Endothelial cell of umbilical vein (primary cell): ENCODE data around the gene DNAJB13. TPM values are rescaled to one million over a fixed set of nuclear protein-coding genes. Genes with fewer than 3 reads are reported as not detected.

Experiments used
- BruUV-seq: library from RNA; stranded (reverse); fragments of 400-500 nt; replicated peaks from 2 replicates; lab custom pipeline; 2021; lab: Mats Ljungman, UMichigan
- CTCF ChIA-PET: fragments of 300-600, 350-600 bp; sonication (Branson Sonifier 250); formaldehyde crosslinking; loops from one replicate; lab custom pipeline; 2021; ENCODE audit warnings: antibody characterized with exemption, inconsistent platforms; lab: Charles Lee
- POLR2A ChIA-PET: fragments of 300-600, 350-600 bp; sonication (Branson Sonifier 250); formaldehyde crosslinking; loops from one replicate; lab custom pipeline; 2021; ENCODE audit warnings: antibody characterized with exemption, inconsistent platforms; lab: Charles Lee
- DNase-seq: peaks from one replicate; pipeline ENCODE4 v3.0.0-alpha.2; 2011; ENCODE audit warnings: low read depth, low spot score
- FAIRE-seq: peaks from 2 replicates; lab custom pipeline; 2011; peaks lifted over from hg19 to GRCh38; lab: Jason Lieb, UNC
- H2AFZ ChIP-seq: 2 replicates; pipeline ENCODE4 v1.6.0; 2012; ENCODE audit warnings: low read depth, low read length, control low read depth, inconsistent platforms
- H3K27ac ChIP-seq: 2 replicates; pipeline ENCODE4 v1.5.1; 2011; ENCODE audit warnings: low read depth, mild to moderate bottlenecking, control low read depth, low read length, moderate library complexity; ENCODE audit not compliant: insufficient read depth
- H3K27me3 ChIP-seq, 2 experiments: 2 replicates each; pipeline versions ENCODE4 v1.6.0 to v1.6.1; 2011; ENCODE audit warnings: low read length in 2 of 2, mixed read lengths in 1 of 2; ENCODE audit not compliant: control insufficient read depth in 2 of 2, insufficient read depth in 2 of 2
- H3K36me3 ChIP-seq, 2 experiments: 2 replicates in 1 of 2; 3 replicates in 1 of 2; pipeline ENCODE4 v1.5.1; 2011; ENCODE audit warnings: low read length in 2 of 2, mild to moderate bottlenecking in 1 of 2, moderate library complexity in 1 of 2; ENCODE audit not compliant: control insufficient read depth in 2 of 2, insufficient read depth in 2 of 2; ENCODE audit errors: extremely low read depth in 1 of 2
- H3K4me1 ChIP-seq: 3 replicates; pipeline ENCODE4 v1.5.1; 2011; ENCODE audit warnings: mild to moderate bottlenecking, low read length; ENCODE audit not compliant: control insufficient read depth, insufficient read depth; ENCODE audit errors: extremely low read depth
- H3K4me2 ChIP-seq: 2 replicates; pipeline ENCODE4 v1.6.1; 2011; ENCODE audit warnings: low read length, control low read depth, mixed read lengths; ENCODE audit not compliant: insufficient read depth
- H3K4me3 ChIP-seq, 3 experiments: fragments of 200-600 bp in 1 of 3; sonication (generic), shearing (Covaris generic) in 1 of 3; replicated peaks in 1 of 3; 2 replicates each; pipeline ENCODE4 v1.5.1; 2011 to 2016; ENCODE audit warnings: control low read depth in 3 of 3, low read length in 3 of 3, mild to moderate bottlenecking in 2 of 3, inconsistent platforms in 1 of 3, low read depth in 1 of 3, moderate library complexity in 1 of 3; ENCODE audit not compliant: insufficient read depth in 1 of 3
- H3K79me2 ChIP-seq: 2 replicates; pipeline ENCODE4 v1.6.0; 2012; ENCODE audit warnings: low read length, inconsistent platforms; ENCODE audit not compliant: control insufficient read depth, insufficient read depth
- H3K9ac ChIP-seq: replicated peaks from 2 replicates; pipeline ENCODE3; 2011; ENCODE audit warnings: low read length, control low read depth; ENCODE audit not compliant: insufficient read depth; ENCODE audit errors: extremely low read depth
- H3K9me1 ChIP-seq: replicated peaks from 3 replicates; pipeline ENCODE4 v1.6.0; 2011; ENCODE audit warnings: mild to moderate bottlenecking, low read length; ENCODE audit not compliant: control insufficient read depth, insufficient read depth; ENCODE audit errors: extremely low read depth
- H3K9me3 ChIP-seq: replicated peaks from 2 replicates; pipeline ENCODE4 v1.5.1; 2012; ENCODE audit warnings: low read length, inconsistent platforms; ENCODE audit not compliant: control insufficient read depth, insufficient read depth
- H4K20me1 ChIP-seq: replicated peaks from 2 replicates; pipeline ENCODE3; 2011; ENCODE audit warnings: mild to moderate bottlenecking, low read length; ENCODE audit not compliant: control insufficient read depth, insufficient read depth; ENCODE audit errors: extremely low read depth
- CTCF ChIP-seq, 2 donors: IDR thresholded peaks; 1 replicate in 1 of 2; 2 replicates in 1 of 2; pipeline ENCODE4 v1.5.1; 2011; ENCODE audit warnings: low read length in 2 of 2, mild to moderate bottlenecking in 2 of 2, moderate library complexity in 2 of 2, control low read depth in 1 of 2, inconsistent platforms in 1 of 2, low read depth in 1 of 2; ENCODE audit not compliant: insufficient read depth in 1 of 2; ENCODE audit errors: extremely low read depth in 1 of 2
- FOS ChIP-seq: IDR thresholded peaks from 2 replicates; pipeline ENCODE4 v1.6.1; 2011; ENCODE audit warnings: mild to moderate bottlenecking, low read length, moderate library complexity, borderline replicate concordance; ENCODE audit not compliant: insufficient read depth
- MAX ChIP-seq: IDR thresholded peaks from 2 replicates; pipeline ENCODE4 v1.6.1; 2011; ENCODE audit not compliant: insufficient read depth, insufficient read length
- POLR2AphosphoS5 ChIP-seq: IDR thresholded peaks from 2 replicates; pipeline ENCODE4 v1.6.1; 2012; ENCODE audit warnings: low read depth, mild to moderate bottlenecking, control low read depth, low read length, moderate library complexity; ENCODE audit not compliant: insufficient read depth
- dilution Hi-C: fragments of 300-500 bp; cut with MboI; formaldehyde crosslinking; loops from one replicate; pipeline ENCODE4 v1.15.0; 2019; ENCODE audit warnings: low sequenced_read_pairs; ENCODE audit not compliant: extremely low pct_ligation_motif_present
- intact Hi-C: fragments of 100-400 bp; cut with micrococcal nuclease; formaldehyde crosslinking; loops from one replicate; pipeline ENCODE4 v1.10.0; 2022
- polyA plus RNA-seq, 4 experiments: library from polyadenylated mRNA; depleted of rRNA in 3 of 4; stranded (reverse) in 3 of 4; unstranded in 1 of 4; fragments of >200 nt; gene quantifications; 2 replicates each; pipeline versions ENCODE4 v1.2.1 to v1.2.3, GENCODE V29; 2011 to 2012; ENCODE audit warnings: missing spikeins in 1 of 4
- total RNA-seq: library from RNA; stranded (reverse); gene quantifications from 2 replicates; pipeline ENCODE4 v1.2.3, GENCODE V29; 2021

The DNAJB13 gene
- total and polyA plus RNA-seq, 2 donors (not counting 3 experiments of a cell fraction or from before 2014, with no cell fraction given): 0.07 to 0.46 TPM

- ChIA-PET CTCF (interaction anchor here (0.6 to 4.3 kb wide), 42 partner anchors 8 to 580 kb away, joined by 3 to 89 read pairs (median 4); partner anchors contain the start of genes MRPL48, PLEKHB1 and RAB6A), POLR2A (no interaction called here)
- H3K4me1 ChIP-seq: no peaks in the 10 kb centered on the region
- H3K9me1 ChIP-seq: no peaks in the 10 kb centered on the region
- intact Hi-C loops (loop anchor here (1.0 to 10.0 kb wide), 3 partner anchors 166 to 529 kb away; partner anchors contain the start of genes FAM168A and RAB6A), dilution Hi-C loops (no loop called here)
- peak; percentile 76 for DNase-seq
- H3K27me3 ChIP-seq: no peaks in the 10 kb centered on the region
- no peak overlapping the region for H2AFZ ChIP-seq
- H3K36me3 ChIP-seq: peaks cover 0 to 3% of the 10 kb centered on the region in 2 experiments
- no peaks in the 10 kb centered on the region for H3K9me3 ChIP-seq
- no peak overlapping the region for H3K4me2 ChIP-seq
- TF ChIP-seq POLR2AphosphoS5: no peak
- no peak for TF ChIP-seq MAX
- no peak for TF ChIP-seq FOS
- peak; percentile 37 to 55 for TF ChIP-seq CTCF (IDR thresholded peaks at IDR 0.05; ENCODE audit: extremely low read depth in 1 of 2, insufficient read depth in 1 of 2, low read depth in 1 of 2, low read length in 2 of 2)
- H3K9ac ChIP-seq: no peak overlapping the region
- FAIRE-seq: no peak
- no peaks in the 10 kb centered on the region for H4K20me1 ChIP-seq
- H3K27ac ChIP-seq: no peak overlapping the region
- H3K79me2 ChIP-seq: no peaks in the 10 kb centered on the region
- H3K4me3 ChIP-seq: no peak overlapping the region
- no TSS peak for BruUV-seq
These were observed 19.7 kb upstream of the DNAJB13 start for GRCh38 chr11:73931039-73931645.
